Testis (tissue), 3 donors: Measurements from ENCODE around the gene DPYD. TPM values are rescaled to one million over a fixed set of nuclear protein-coding genes. Genes with fewer than 3 reads are reported as not detected.

Experiments
- DNase-seq: peaks from one replicate; pipeline ENCODE4 v3.0.0-alpha.2; 2019
- H3K27ac ChIP-seq, 2 donors: fragments of 200-600 bp; sonication (generic); one replicate each; pipeline ENCODE4 v1.5.1; 2019
- H3K27me3 ChIP-seq: fragments of 200-600 bp; sonication (generic); one replicate; pipeline ENCODE4 v1.5.1; 2019
- H3K36me3 ChIP-seq: fragments of 200-600 bp; sonication (generic); one replicate; pipeline ENCODE4 v1.5.1; 2017; ENCODE audit warnings: low read depth; ENCODE audit errors: missing control alignments
- H3K4me1 ChIP-seq: fragments of 200-600 bp; sonication (generic); one replicate; pipeline ENCODE4 v1.5.1; 2019
- H3K4me3 ChIP-seq, 2 donors: fragments of 200-600 bp; sonication (generic); one replicate each; pipeline ENCODE4 v1.5.1; 2017 to 2019
- H3K9me3 ChIP-seq: fragments of 200-600 bp; sonication (generic); one replicate; pipeline ENCODE4 v1.5.1; 2017
- CTCF ChIP-seq, 3 experiments: fragments of 450-650 bp in 2 of 3; fragments of 200-600 bp in 1 of 3; sonication (generic) in 1 of 3; IDR thresholded peaks; one replicate each; pipeline ENCODE4 v1.5.1; 2016 to 2019; ENCODE audit warnings: antibody characterized with exemption in 3 of 3, mild to moderate bottlenecking in 2 of 3, moderate library complexity in 1 of 3
- POLR2A ChIP-seq: fragments of 450-650 bp; IDR thresholded peaks from one replicate; pipeline ENCODE4 v1.6.1; 2017; ENCODE audit warnings: antibody characterized with exemption, mild to moderate bottlenecking, moderate library complexity
- WGBS, 2 donors: methylation state at CpG; one replicate each; pipeline ENCODE4 v1.1.5; 2018; 5-methylcytosine and 5-hydroxymethylcytosine counted together
- intact Hi-C: fragments of 100-400 bp; cut with DNase I; formaldehyde crosslinking; loops from one replicate; pipeline ENCODE4 v1.15.1; 2023; ENCODE audit warnings: low total_unique reads
- polyA plus RNA-seq: library from polyadenylated mRNA; stranded (reverse); fragments of 350-450 nt; fragmentation: Illumina TruSeq; extraction: RNeasy Lipid Tissue Mini Kit (QIAGEN cat#74804); gene quantifications from one replicate; pipeline ENCODE4 v1.2.3, GENCODE V29; 2014; ENCODE audit warnings: low read depth, low replicate concordance; ENCODE audit not compliant: insufficient read depth
- total RNA-seq, 2 donors: library from RNA; depleted of rRNA; stranded (reverse); fragments of >200 nt; gene quantifications; one replicate each; pipeline ENCODE4 v1.2.3, GENCODE V29; 2016

Gene DPYD
- total and polyA plus RNA-seq, 3 donors from 2014 or later = 6.7 to 14.7 (median 11.5) TPM

GRCh38 chr1:97306504-97306903 is 614.3 kb downstream of the DPYD start:
- Histone ChIP-seq H3K27ac (no peak overlapping the region), H3K27me3 (no peaks in the 10 kb centered on the region), H3K4me3 (no peak overlapping the region), H3K4me1 (no peaks in the 10 kb centered on the region), H3K36me3 (no peaks in the 10 kb centered on the region), H3K9me3 (no peaks in the 10 kb centered on the region)
- TF ChIP-seq POLR2A (no peak), CTCF (IDR thresholded peaks at IDR 0.05) (no peak)
- no peak for DNase-seq
- intact Hi-C loops = no loop called here

- Histone ChIP-seq H3K36me3 (no peaks in the 10 kb centered on the region), H3K4me3 (no peak overlapping the region), H3K9me3 (no peaks in the 10 kb centered on the region), H3K27ac (no peak overlapping the region), H3K27me3 (no peaks in the 10 kb centered on the region), H3K4me1 (no peaks in the 10 kb centered on the region)
- no peak for DNase-seq
- TF ChIP-seq CTCF (IDR thresholded peaks at IDR 0.05) (no peak), POLR2A (no peak)
- WGBS, 2 donors = 76 to 83% methylated on average over 2 of the region's 2 CpGs
- intact Hi-C loops = no loop called here
Measured at GRCh38 chr1:97304366-97304765, 616.5 kb downstream of the DPYD start.

GRCh38 chr1:97298966-97299365 is 621.9 kb downstream of the DPYD start:
- Histone ChIP-seq H3K9me3 (no peaks in the 10 kb centered on the region), H3K4me1 (no peaks in the 10 kb centered on the region), H3K27ac (no peak overlapping the region), H3K36me3 (no peaks in the 10 kb centered on the region), H3K4me3 (no peak overlapping the region), H3K27me3 (no peaks in the 10 kb centered on the region)
- intact Hi-C loops = no loop called here
- DNase-seq = no peak
- TF ChIP-seq POLR2A (no peak), CTCF (IDR thresholded peaks at IDR 0.05) (no peak)
- 89 to 92% methylated on average over 1 of the region's 1 CpG for WGBS, 2 donors

- 82 to 85% methylated on average over 2 of the region's 2 CpGs for WGBS, 2 donors
Measured at GRCh38 chr1:97297611-97298010, 623.2 kb downstream of the DPYD start.

More at GRCh38 chr1:97297611-97298010, 623.2 kb downstream of the DPYD start:
- H3K36me3 ChIP-seq = no peaks in the 10 kb centered on the region
- no peaks in the 10 kb centered on the region for H3K4me1 ChIP-seq
- no peaks in the 10 kb centered on the region for H3K9me3 ChIP-seq
- no peak overlapping the region for H3K27ac ChIP-seq
- no peak overlapping the region for H3K4me3 ChIP-seq
- no peaks in the 10 kb centered on the region for H3K27me3 ChIP-seq
- TF ChIP-seq CTCF (IDR thresholded peaks at IDR 0.05) (no peak), POLR2A (no peak)
- no peak for DNase-seq
- intact Hi-C loops = no loop called here
